Left ventricle myocardium inferior (tissue), 1 donor: ENCODE data around the gene CEP89. TPM values are rescaled to one million over a fixed set of nuclear protein-coding genes. Genes with fewer than 3 reads are reported as not detected.
"Not testable (repeated sequence)": the region's sequence is repeated elsewhere in the genome, so short reads cannot be mapped to it uniquely, and the experiment has no call there.

Experiments
- DNase-seq: peaks from one replicate; pipeline ENCODE4 v3.0.0-alpha.2; 2020
- H3K27ac ChIP-seq: fragments of 200-600 bp; replicated peaks from 2 replicates; pipeline ENCODE4 v1.8.0; 2021
- H3K27me3 ChIP-seq: fragments of 200-600 bp; 2 replicates; pipeline ENCODE4 v1.8.0; 2021; ENCODE audit warnings: low read depth
- H3K36me3 ChIP-seq: fragments of 200-600 bp; 2 replicates; pipeline ENCODE4 v1.8.0; 2021
- H3K4me1 ChIP-seq: fragments of 200-600 bp; 2 replicates; pipeline ENCODE4 v1.8.0; 2021
- H3K4me3 ChIP-seq: fragments of 200-600 bp; 2 replicates; pipeline ENCODE4 v1.8.0; 2021; ENCODE audit warnings: mild to moderate bottlenecking, moderate library complexity
- H3K9me3 ChIP-seq: fragments of 200-600 bp; replicated peaks from 2 replicates; pipeline ENCODE4 v1.8.0; 2021
- CTCF ChIP-seq: fragments of 200-600 bp; IDR thresholded peaks from 2 replicates; pipeline ENCODE4 v1.8.0; 2021; ENCODE audit warnings: antibody characterized with exemption, mild to moderate bottlenecking, borderline replicate concordance
- intact Hi-C: fragments of 100-400 bp; cut with micrococcal nuclease; formaldehyde crosslinking; loops from one replicate; pipeline ENCODE4 v1.11.0; 2022
- total RNA-seq: library from RNA; stranded (reverse); fragmentation: NEBNext Ultra II Directional; extraction: Animal tissue kit (Norgen Biotek cat#: 25700); gene quantifications from one replicate; pipeline ENCODE4 v1.2.1, GENCODE V29; 2021
- donor health status: DM: no; HTN: yes; CAD: no; lungs with severe emphysema.

CEP89 gene
- total RNA-seq, 1 donor from 2014 or later = 9.1 TPM

GRCh38 chr19:33000910-33001309, 29.2 kb upstream of the CEP89 start:
- Histone ChIP-seq H3K4me3 (no peak overlapping the region), H3K27ac (no peak overlapping the region), H3K27me3 (no peaks in the 10 kb centered on the region), H3K9me3 (no peaks in the 10 kb centered on the region), H3K4me1 (no peaks in the 10 kb centered on the region), H3K36me3 (peaks cover 4% of the 10 kb centered on the region)
- no peak for DNase-seq
- TF ChIP-seq CTCF = no peak
- intact Hi-C loops = no loop called here

- H3K27me3 ChIP-seq = no peaks in the 10 kb centered on the region
- H3K36me3 ChIP-seq = peaks cover 4% of the 10 kb centered on the region
- TF ChIP-seq CTCF = no peak
- no peak overlapping the region for H3K27ac ChIP-seq
- H3K9me3 ChIP-seq = no peaks in the 10 kb centered on the region
- no peak for DNase-seq
- H3K4me3 ChIP-seq = no peak overlapping the region
- intact Hi-C loops = no loop called here
- no peaks in the 10 kb centered on the region for H3K4me1 ChIP-seq
Measured at GRCh38 chr19:33000510-33000909, 28.8 kb upstream of the CEP89 start.

GRCh38 chr19:32998722-32999121, 27.0 kb upstream of the CEP89 start:
- TF ChIP-seq CTCF = no peak
- Histone ChIP-seq H3K27me3 (no peaks in the 10 kb centered on the region), H3K4me3 (no peak overlapping the region), H3K9me3 (no peaks in the 10 kb centered on the region), H3K4me1 (no peaks in the 10 kb centered on the region), H3K27ac (no peak overlapping the region), H3K36me3 (peaks cover 6% of the 10 kb centered on the region)
- intact Hi-C loops = no loop called here
- DNase-seq = no peak

- no peak overlapping the region for H3K27ac ChIP-seq
- intact Hi-C loops = no loop called here
- no peak for DNase-seq
- peaks cover 6% of the 10 kb centered on the region for H3K36me3 ChIP-seq
- H3K4me3 ChIP-seq = no peak overlapping the region
- no peaks in the 10 kb centered on the region for H3K4me1 ChIP-seq
- no peak for TF ChIP-seq CTCF
- H3K27me3 ChIP-seq = no peaks in the 10 kb centered on the region
- H3K9me3 ChIP-seq = no peaks in the 10 kb centered on the region
Measured at GRCh38 chr19:32997716-32998355, 26.1 kb upstream of the CEP89 start.

GRCh38 chr19:32997061-32997464, 25.3 kb upstream of the CEP89 start:
- intact Hi-C loops, H3K27me3 ChIP-seq, H3K4me3 ChIP-seq, H3K36me3 ChIP-seq, DNase-seq, H3K27ac ChIP-seq, H3K9me3 ChIP-seq, H3K4me1 ChIP-seq: not testable (repeated sequence)

GRCh38 chr19:32995966-32996365, 24.2 kb upstream of the CEP89 start:
- H3K4me3 ChIP-seq, H3K27me3 ChIP-seq, H3K9me3 ChIP-seq, intact Hi-C loops, H3K27ac ChIP-seq, H3K4me1 ChIP-seq, DNase-seq: not testable (repeated sequence)
- H3K36me3 ChIP-seq = peaks cover 14% of the 10 kb centered on the region
